H1 (cell line): Measurements from ENCODE around the gene ZNF483. TPM values are rescaled to one million over a fixed set of nuclear protein-coding genes. Genes with fewer than 3 reads are reported as not detected.

Source experiments
- CEBPB ChIP-seq: IDR thresholded peaks from 2 replicates; pipeline ENCODE4 v1.6.1; 2012; ENCODE audit warnings: low read depth, low read length
- CTBP2 ChIP-seq: IDR thresholded peaks from 2 replicates; pipeline ENCODE4 v1.7.0; 2011; ENCODE audit warnings: borderline replicate concordance, mild to moderate bottlenecking, moderate library complexity, mixed read lengths, low read length; ENCODE audit not compliant: insufficient read depth, insufficient read length
- CTCF ChIP-seq, 3 experiments: IDR thresholded peaks; 1 replicate in 2 of 3; 2 replicates in 1 of 3; pipeline versions ENCODE4 v1.5.1 to v1.6.1; 2011; ENCODE audit warnings: low read length in 3 of 3, mild to moderate bottlenecking in 3 of 3, inconsistent platforms in 2 of 3, low read depth in 1 of 3, moderate library complexity in 1 of 3; ENCODE audit not compliant: insufficient read depth in 1 of 3; ENCODE audit errors: control extremely low read depth in 1 of 3
- JUN ChIP-seq: IDR thresholded peaks from 2 replicates; pipeline ENCODE4 v1.6.1; 2011; ENCODE audit warnings: low read depth, mild to moderate bottlenecking, improper control_type of control experiment, low read length
- SAP30 ChIP-seq: fragments of 300-600 bp; sonication (generic); IDR thresholded peaks from 2 replicates; pipeline ENCODE4 v1.7.1; 2012; ENCODE audit warnings: low read length, moderate library complexity, mild to moderate bottlenecking, inconsistent platforms; ENCODE audit not compliant: insufficient read depth, insufficient replicate concordance
- SP2 ChIP-seq: IDR thresholded peaks from 2 replicates; pipeline ENCODE4 v1.6.1; 2012; ENCODE audit warnings: mild to moderate bottlenecking, low read length, inconsistent platforms
- TBP ChIP-seq: IDR thresholded peaks from 2 replicates; pipeline ENCODE4 v1.6.1; 2011; ENCODE audit warnings: low read depth, low read length, improper control_type of control experiment
- ZNF274 ChIP-seq: IDR thresholded peaks from 2 replicates; pipeline ENCODE4 v1.7.0; 2012; ENCODE audit warnings: low read length, borderline replicate concordance; ENCODE audit errors: extremely low read depth
- polyA plus RNA-seq, 7 experiments: library from polyadenylated mRNA; depleted of rRNA in 3 of 7; stranded (reverse) in 5 of 7; unstranded in 2 of 7; fragments of >200 nt in 5 of 7; fragments of 200-250 nt in 2 of 7; gene quantifications; 1 replicate in 5 of 7; 2 replicates in 1 of 7; 4 replicates in 1 of 7; pipeline versions ENCODE4 v1.2.1 to v1.2.3, GENCODE V29; 2011 to 2013; ENCODE audit warnings: missing spikeins in 2 of 7, mixed read lengths in 2 of 7
- total RNA-seq: library from RNA; stranded (reverse); fragmentation: NEBNext Ultra II Directional; extraction: Animal tissue kit (Norgen Biotek cat#: 25700); gene quantifications from 2 replicates; pipeline ENCODE4 v1.2.1, GENCODE V29; 2021

The ZNF483 gene
- total and polyA plus RNA-seq, 2 of the 8 experiments (the other 6 are each of a cell fraction or from before 2014, with no cell fraction given), result 4.8 to 83.8 TPM

- no peak for TF ChIP-seq CTCF (IDR thresholded peaks at IDR 0.05; ENCODE audit: control extremely low read depth in 1 of 3, insufficient read depth in 1 of 3, low read depth in 1 of 3, low read length in 3 of 3)
- no peak for TF ChIP-seq CTBP2
- no peak for TF ChIP-seq SAP30
- TF ChIP-seq TBP, result no peak
- TF ChIP-seq CEBPB, result no peak
- TF ChIP-seq SP2, result no peak
- TF ChIP-seq ZNF274, result no peak
- TF ChIP-seq JUN, result no peak
Measured at GRCh38 chr9:111514967-111515366, 10.0 kb upstream of the ZNF483 start (continued).
